Neuronal stem cell (in vitro differentiated cells): ENCODE measurements around the gene NPL.

Experiments
- DNase-seq: peaks from one replicate; pipeline ENCODE4 v3.0.0-alpha.2; 2013; ENCODE audit warnings: low spot score
- H2AFZ ChIP-seq: one replicate; pipeline ENCODE4 v1.6.1; 2013; ENCODE audit warnings: mild to moderate bottlenecking, low read length, inconsistent platforms
- H2AK5ac ChIP-seq: 2 replicates; pipeline ENCODE4 v1.6.1; 2013; ENCODE audit warnings: low read depth, mild to moderate bottlenecking, inconsistent platforms, low read length, moderate library complexity, mixed read lengths
- H2BK120ac ChIP-seq: 2 replicates; pipeline ENCODE4 v1.6.1; 2013; ENCODE audit warnings: low read depth, mild to moderate bottlenecking, inconsistent platforms, low read length, moderate library complexity, mixed read lengths
- H2BK12ac ChIP-seq: one replicate; pipeline ENCODE4 v1.6.1; 2013; ENCODE audit warnings: low read length, inconsistent platforms
- H2BK15ac ChIP-seq: 2 replicates; pipeline ENCODE4 v1.6.1; 2013; ENCODE audit warnings: mild to moderate bottlenecking, low read length, inconsistent platforms, mixed read lengths
- H2BK5ac ChIP-seq: one replicate; pipeline ENCODE4 v1.6.1; 2013; ENCODE audit warnings: inconsistent platforms, mild to moderate bottlenecking, low read length, moderate library complexity
- H3K14ac ChIP-seq: one replicate; pipeline ENCODE4 v1.6.1; 2013; ENCODE audit warnings: low read length, inconsistent platforms
- H3K18ac ChIP-seq: 2 replicates; pipeline ENCODE4 v1.6.1; 2013; ENCODE audit warnings: low read length, inconsistent platforms
- H3K23ac ChIP-seq: 2 replicates; pipeline ENCODE4 v1.6.1; 2013; ENCODE audit warnings: low read depth, mild to moderate bottlenecking, mixed read lengths, low read length, inconsistent platforms; ENCODE audit not compliant: poor library complexity
- H3K27ac ChIP-seq: replicated peaks from 3 replicates; pipeline ENCODE4 v1.5.1; 2013; ENCODE audit warnings: low read length, inconsistent platforms
- H3K27me3 ChIP-seq, 3 experiments: 2 replicates each; pipeline ENCODE4 v1.6.1; 2013; ENCODE audit warnings: low read length in 3 of 3, mild to moderate bottlenecking in 2 of 3, inconsistent platforms in 1 of 3, low read depth in 1 of 3, mixed read lengths in 1 of 3, moderate library complexity in 1 of 3; ENCODE audit not compliant: control insufficient read depth in 3 of 3, insufficient read depth in 3 of 3
- H3K36me3 ChIP-seq, 2 donors: replicated peaks in 1 of 2; 2 replicates each; pipeline ENCODE4 v1.6.1; 2013; ENCODE audit warnings: low read length in 2 of 2; ENCODE audit not compliant: control insufficient read depth in 2 of 2, insufficient read depth in 2 of 2
- H3K4ac ChIP-seq: 2 replicates; pipeline ENCODE4 v1.6.1; 2013; ENCODE audit warnings: inconsistent platforms, mild to moderate bottlenecking, low read length, moderate library complexity
- H3K4me1 ChIP-seq, 2 donors: 1 replicate in 1 of 2; 2 replicates in 1 of 2; pipeline ENCODE4 v1.6.1; 2013; ENCODE audit warnings: low read length in 2 of 2, low read depth in 1 of 2; ENCODE audit not compliant: control insufficient read depth in 2 of 2, insufficient read depth in 1 of 2
- H3K4me2 ChIP-seq: one replicate; pipeline ENCODE4 v1.6.1; 2013; ENCODE audit warnings: mild to moderate bottlenecking, low read length, inconsistent platforms; ENCODE audit not compliant: insufficient read depth, poor library complexity, severe bottlenecking
- H3K4me3 ChIP-seq, 2 donors: 2 replicates each; pipeline ENCODE4 v1.5.1; 2013; ENCODE audit warnings: low read length in 2 of 2, mild to moderate bottlenecking in 2 of 2, inconsistent platforms in 1 of 2, moderate library complexity in 1 of 2
- H3K79me1 ChIP-seq: one replicate; pipeline ENCODE4 v1.6.1; 2013; ENCODE audit warnings: low read depth, mild to moderate bottlenecking, inconsistent platforms, low read length, moderate library complexity
- H3K9ac ChIP-seq: one replicate; pipeline ENCODE4 v1.6.1; 2013; ENCODE audit warnings: mild to moderate bottlenecking, low read depth, low read length, inconsistent platforms; ENCODE audit not compliant: poor library complexity
- H3K9me3 ChIP-seq, 2 donors: replicated peaks in 1 of 2; 2 replicates each; pipeline versions ENCODE3 to v1.6.1; 2013; ENCODE audit warnings: low read length in 2 of 2, mild to moderate bottlenecking in 2 of 2, inconsistent platforms in 1 of 2, low read depth in 1 of 2, mixed read lengths in 1 of 2, moderate library complexity in 1 of 2; ENCODE audit not compliant: control insufficient read depth in 2 of 2, insufficient read depth in 1 of 2
- H4K8ac ChIP-seq: one replicate; pipeline ENCODE4 v1.6.1; 2013; ENCODE audit warnings: low read depth, mild to moderate bottlenecking, inconsistent platforms, low read length, moderate library complexity
- H4K91ac ChIP-seq: one replicate; pipeline ENCODE4 v1.6.1; 2013; ENCODE audit warnings: low read length, low read depth, mild to moderate bottlenecking, inconsistent platforms; ENCODE audit not compliant: poor library complexity
- WGBS, 2 donors: extraction: QIAGEN DNeasy Blood & Tissue Kit; methylation state at CpG; one replicate each; pipeline ENCODE4 v1.1.7; 2013; ENCODE audit warnings: missing lambda C conversion rate in 2 of 2, mixed read lengths in 1 of 2; ENCODE audit not compliant: insufficient read length in 2 of 2, insufficient replicate concordance in 1 of 2; ENCODE audit errors: extremely low coverage in 2 of 2; 5-methylcytosine and 5-hydroxymethylcytosine counted together

NPL gene

GRCh38 chr1:182875889-182876288, 86.3 kb downstream of the NPL start:
- Histone ChIP-seq H2BK5ac (no peak overlapping the region), H3K4me2 (no peak overlapping the region), H2AFZ (no peak overlapping the region), H3K9ac (no peak overlapping the region), H3K14ac (no peak overlapping the region), H4K91ac (no peak overlapping the region), H3K18ac (no peak overlapping the region), H3K4me1 (no peaks in the 10 kb centered on the region), H3K36me3 (peaks cover 51 to 100% of the 10 kb centered on the region in 2 donors), H3K79me1 (no peaks in the 10 kb centered on the region), H3K4me3 (no peak overlapping the region), H2BK15ac (no peak overlapping the region), H2AK5ac (no peak overlapping the region), H3K23ac (no peak overlapping the region), H4K8ac (no peak overlapping the region), H3K27me3 (no peaks in the 10 kb centered on the region), H3K9me3 (no peaks in the 10 kb centered on the region), H3K27ac (no peak overlapping the region), H2BK12ac (no peak overlapping the region), H2BK120ac (no peak overlapping the region), H3K4ac (no peak overlapping the region)
- DNase-seq = no peak
- WGBS, 2 donors = no CpG with 5 or more reads among the region's 2 CpGs

GRCh38 chr1:182877331-182877730, 87.8 kb downstream of the NPL start:
- H4K8ac ChIP-seq = no peak overlapping the region
- no peak overlapping the region for H3K4me3 ChIP-seq
- no peak overlapping the region for H2BK5ac ChIP-seq
- no peak overlapping the region for H3K9ac ChIP-seq
- H2BK12ac ChIP-seq = no peak overlapping the region
- H3K27me3 ChIP-seq = no peaks in the 10 kb centered on the region
- H2AK5ac ChIP-seq = no peak overlapping the region
- no peak overlapping the region for H3K4me2 ChIP-seq
- no peak overlapping the region for H2BK120ac ChIP-seq
- H4K91ac ChIP-seq = no peak overlapping the region
- no peaks in the 10 kb centered on the region for H3K79me1 ChIP-seq
- no peak overlapping the region for H3K4ac ChIP-seq
- no peak overlapping the region for H3K27ac ChIP-seq
- H2AFZ ChIP-seq = no peak overlapping the region
- peaks cover 53 to 100% of the 10 kb centered on the region in 2 donors for H3K36me3 ChIP-seq
- H3K4me1 ChIP-seq = no peaks in the 10 kb centered on the region
- no peaks in the 10 kb centered on the region for H3K9me3 ChIP-seq
- no peak overlapping the region for H3K14ac ChIP-seq
- no peak overlapping the region for H2BK15ac ChIP-seq
- DNase-seq = no peak
- H3K23ac ChIP-seq = no peak overlapping the region
- H3K18ac ChIP-seq = no peak overlapping the region

GRCh38 chr1:182877842-182878241, 88.3 kb downstream of the NPL start:
- WGBS, 2 donors = no CpG with 5 or more reads among the region's 7 CpGs
- Histone ChIP-seq H3K14ac (no peak overlapping the region), H3K27ac (no peak overlapping the region), H4K8ac (no peak overlapping the region), H2BK15ac (no peak overlapping the region), H3K4me2 (no peak overlapping the region), H3K18ac (no peak overlapping the region), H3K36me3 (peaks cover 52 to 99% of the 10 kb centered on the region in 2 donors), H3K23ac (no peak overlapping the region), H2BK12ac (no peak overlapping the region), H2BK120ac (no peak overlapping the region), H3K4me1 (no peaks in the 10 kb centered on the region), H3K79me1 (no peaks in the 10 kb centered on the region), H3K27me3 (no peaks in the 10 kb centered on the region), H3K4me3 (no peak overlapping the region), H2AK5ac (no peak overlapping the region), H3K4ac (no peak overlapping the region), H2AFZ (no peak overlapping the region), H2BK5ac (no peak overlapping the region), H4K91ac (no peak overlapping the region), H3K9ac (no peak overlapping the region), H3K9me3 (no peaks in the 10 kb centered on the region)
- no peak for DNase-seq
